ENCODE measurements around the gene PABPN1. TPM values are rescaled to one million over a fixed set of nuclear protein-coding genes. Genes with fewer than 3 reads are reported as not detected.
A peak's percentile ranks its signal among the peaks of the same experiment; 100 is the strongest.

The PABPN1 gene
- total and polyA plus RNA-seq, 2 of the 13 experiments (the other 11 are each of a cell fraction or from before 2014, with no cell fraction given): 233 to 524 TPM

DNA sequence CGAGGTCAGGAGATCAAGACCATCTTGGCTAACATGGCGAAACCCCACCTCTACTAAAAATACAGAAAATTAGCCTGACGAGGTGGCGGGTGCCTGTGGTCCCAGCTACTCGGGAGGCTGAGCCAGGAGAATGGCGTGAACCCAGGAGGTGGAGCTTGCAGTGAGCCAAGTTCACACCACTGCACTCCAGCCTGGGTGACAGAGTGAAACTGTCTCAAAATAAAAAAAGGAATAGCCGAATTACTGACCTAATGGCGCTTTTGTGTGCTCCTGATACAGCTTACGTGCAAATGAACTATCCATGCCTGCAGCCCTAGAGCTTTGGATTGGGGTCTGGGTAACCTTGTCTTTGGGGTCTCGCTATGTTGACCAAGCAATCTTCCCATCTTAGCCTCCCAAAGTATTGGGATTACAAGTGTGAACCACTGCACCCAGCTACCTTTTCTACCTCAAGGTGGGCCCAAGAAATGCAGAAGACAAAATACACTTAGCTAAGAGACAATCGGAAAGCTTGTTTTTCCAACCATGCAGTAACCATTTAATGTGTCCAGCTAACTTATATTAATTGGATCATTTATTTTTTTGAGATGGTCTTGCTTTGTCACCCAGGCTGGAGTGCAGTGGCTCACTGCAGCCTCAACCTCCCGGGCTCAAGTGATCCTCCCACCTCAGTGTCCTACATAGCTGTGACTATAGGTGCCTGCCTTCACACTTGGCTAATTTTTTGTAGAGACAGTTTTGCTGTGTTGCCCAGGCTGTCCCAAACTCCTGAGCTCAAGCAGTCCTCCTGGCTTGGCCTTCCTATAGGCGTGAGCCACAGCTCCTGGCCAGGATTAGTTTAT is 5.5 kb downstream of the PABPN1 start (continued):
- TF ChIP-seq ZNF383 (CRISPR knock-in tag; IDR thresholded peaks at IDR 0.05; ENCODE audit: borderline replicate concordance): no peak
- TF ChIP-seq CBX1 (IDR thresholded peaks at IDR 0.05; ENCODE audit: low read depth): no peak
- no peak for TF ChIP-seq U2AF1 (optimal IDR thresholded peaks at IDR 0.05; ENCODE audit: low read depth, low read length)
- no peak for TF ChIP-seq HDAC2 (CRISPR knock-in tag; IDR thresholded peaks at IDR 0.05)
- no peak for TF ChIP-seq NRL (CRISPR knock-in tag; IDR thresholded peaks at IDR 0.05; ENCODE audit: borderline replicate concordance)
- no peak for TF ChIP-seq ZSCAN9 (CRISPR knock-in tag; IDR thresholded peaks at IDR 0.05; ENCODE audit: borderline replicate concordance)
- no peak for TF ChIP-seq MTF1 (CRISPR knock-in tag; IDR thresholded peaks at IDR 0.05)
- TF ChIP-seq ZNF20 (CRISPR knock-in tag; IDR thresholded peaks at IDR 0.05): no peak
- TF ChIP-seq HMGA1 (CRISPR knock-in tag; conservative IDR thresholded peaks at IDR 0.05): no peak
- TF ChIP-seq, protein P1, sequence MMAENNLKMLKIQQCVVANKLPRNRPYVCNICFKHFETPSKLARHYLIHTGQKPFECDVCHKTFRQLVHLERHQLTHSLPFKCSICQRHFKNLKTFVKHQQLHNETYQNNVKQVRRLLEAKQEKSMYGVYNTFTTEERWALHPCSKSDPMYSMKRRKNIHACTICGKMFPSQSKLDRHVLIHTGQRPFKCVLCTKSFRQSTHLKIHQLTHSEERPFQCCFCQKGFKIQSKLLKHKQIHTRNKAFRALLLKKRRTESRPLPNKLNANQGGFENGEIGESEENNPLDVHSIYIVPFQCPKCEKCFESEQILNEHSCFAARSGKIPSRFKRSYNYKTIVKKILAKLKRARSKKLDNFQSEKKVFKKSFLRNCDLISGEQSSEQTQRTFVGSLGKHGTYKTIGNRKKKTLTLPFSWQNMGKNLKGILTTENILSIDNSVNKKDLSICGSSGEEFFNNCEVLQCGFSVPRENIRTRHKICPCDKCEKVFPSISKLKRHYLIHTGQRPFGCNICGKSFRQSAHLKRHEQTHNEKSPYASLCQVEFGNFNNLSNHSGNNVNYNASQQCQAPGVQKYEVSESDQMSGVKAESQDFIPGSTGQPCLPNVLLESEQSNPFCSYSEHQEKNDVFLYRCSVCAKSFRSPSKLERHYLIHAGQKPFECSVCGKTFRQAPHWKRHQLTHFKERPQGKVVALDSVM (CRISPR knock-in tag; IDR thresholded peaks at IDR 0.05): no peak
- no peak for TF ChIP-seq NCOR1 (IDR thresholded peaks at IDR 0.05; ENCODE audit: borderline replicate concordance, low read length)
- no peak for TF ChIP-seq ZNF235 (CRISPR knock-in tag; IDR thresholded peaks at IDR 0.05; ENCODE audit: borderline replicate concordance)
- TF ChIP-seq BORCS8-MEF2B (CRISPR knock-in tag; IDR thresholded peaks at IDR 0.05): no peak
- TF ChIP-seq, protein P2, sequence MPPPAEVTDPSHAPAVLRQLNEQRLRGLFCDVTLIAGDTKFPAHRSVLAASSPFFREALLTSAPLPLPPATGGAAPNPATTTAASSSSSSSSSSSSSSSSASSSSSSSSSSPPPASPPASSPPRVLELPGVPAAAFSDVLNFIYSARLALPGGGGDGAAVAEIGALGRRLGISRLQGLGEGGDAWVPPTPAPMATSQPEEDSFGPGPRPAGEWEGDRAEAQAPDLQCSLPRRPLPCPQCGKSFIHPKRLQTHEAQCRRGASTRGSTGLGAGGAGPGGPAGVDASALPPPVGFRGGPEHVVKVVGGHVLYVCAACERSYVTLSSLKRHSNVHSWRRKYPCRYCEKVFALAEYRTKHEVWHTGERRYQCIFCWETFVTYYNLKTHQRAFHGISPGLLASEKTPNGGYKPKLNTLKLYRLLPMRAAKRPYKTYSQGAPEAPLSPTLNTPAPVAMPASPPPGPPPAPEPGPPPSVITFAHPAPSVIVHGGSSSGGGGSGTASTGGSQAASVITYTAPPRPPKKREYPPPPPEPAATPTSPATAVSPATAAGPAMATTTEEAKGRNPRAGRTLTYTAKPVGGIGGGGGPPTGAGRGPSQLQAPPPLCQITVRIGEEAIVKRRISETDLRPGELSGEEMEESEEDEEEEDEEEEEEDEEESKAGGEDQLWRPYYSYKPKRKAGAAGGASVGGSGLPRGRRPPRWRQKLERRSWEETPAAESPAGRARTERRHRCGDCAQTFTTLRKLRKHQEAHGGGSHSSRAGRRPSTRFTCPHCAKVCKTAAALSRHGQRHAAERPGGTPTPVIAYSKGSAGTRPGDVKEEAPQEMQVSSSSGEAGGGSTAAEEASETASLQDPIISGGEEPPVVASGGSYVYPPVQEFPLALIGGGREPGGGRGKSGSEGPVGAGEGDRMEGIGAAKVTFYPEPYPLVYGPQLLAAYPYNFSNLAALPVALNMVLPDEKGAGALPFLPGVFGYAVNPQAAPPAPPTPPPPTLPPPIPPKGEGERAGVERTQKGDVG (CRISPR knock-in tag; IDR thresholded peaks at IDR 0.05; ENCODE audit: borderline replicate concordance): peak; percentile 29; the same call in 1 of the 2 replicates
- TF ChIP-seq ZNF484 (CRISPR knock-in tag; IDR thresholded peaks at IDR 0.05; ENCODE audit: borderline replicate concordance, low read depth): no peak
- TF ChIP-seq SOX5 (CRISPR knock-in tag; IDR thresholded peaks at IDR 0.05; ENCODE audit: borderline replicate concordance): no peak
- no peak for TF ChIP-seq CHD2 (IDR thresholded peaks at IDR 0.05; ENCODE audit: low read depth, low read length)
- no peak for TF ChIP-seq ZNF160 (CRISPR knock-in tag; IDR thresholded peaks at IDR 0.05)
- no peak for TF ChIP-seq CAMTA2 (CRISPR knock-in tag; IDR thresholded peaks at IDR 0.05; ENCODE audit: borderline replicate concordance)
- TF ChIP-seq, protein P3, sequence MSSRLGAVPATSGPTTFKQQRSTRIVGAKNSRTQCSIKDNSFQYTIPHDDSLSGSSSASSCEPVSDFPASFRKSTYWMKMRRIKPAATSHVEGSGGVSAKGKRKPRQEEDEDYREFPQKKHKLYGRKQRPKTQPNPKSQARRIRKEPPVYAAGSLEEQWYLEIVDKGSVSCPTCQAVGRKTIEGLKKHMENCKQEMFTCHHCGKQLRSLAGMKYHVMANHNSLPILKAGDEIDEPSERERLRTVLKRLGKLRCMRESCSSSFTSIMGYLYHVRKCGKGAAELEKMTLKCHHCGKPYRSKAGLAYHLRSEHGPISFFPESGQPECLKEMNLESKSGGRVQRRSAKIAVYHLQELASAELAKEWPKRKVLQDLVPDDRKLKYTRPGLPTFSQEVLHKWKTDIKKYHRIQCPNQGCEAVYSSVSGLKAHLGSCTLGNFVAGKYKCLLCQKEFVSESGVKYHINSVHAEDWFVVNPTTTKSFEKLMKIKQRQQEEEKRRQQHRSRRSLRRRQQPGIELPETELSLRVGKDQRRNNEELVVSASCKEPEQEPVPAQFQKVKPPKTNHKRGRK (CRISPR knock-in tag; IDR thresholded peaks at IDR 0.05): no peak
- no peak for TF ChIP-seq ZNF296 (CRISPR knock-in tag; conservative IDR thresholded peaks at IDR 0.05)
